ENCODE results near the gene THRB.

GRCh38 chr3:24270204-24270691 is 224.4 kb downstream of the THRB start:
- TF ChIP-seq CTCF (IDR thresholded peaks at IDR 0.05) = no peak
- no peak for TF ChIP-seq REST (IDR thresholded peaks at IDR 0.05; ENCODE audit: low read depth, low read length)
- no peak for TF ChIP-seq EZH2phosphoT487 (IDR thresholded peaks at IDR 0.05; ENCODE audit: borderline replicate concordance, low read depth)
- no peak for TF ChIP-seq TEAD4 (IDR thresholded peaks at IDR 0.05; ENCODE audit: borderline replicate concordance, insufficient read depth)
- no peak for TF ChIP-seq ZBTB33 (IDR thresholded peaks at IDR 0.05; ENCODE audit: borderline replicate concordance, low read depth)
- TF ChIP-seq PBX3 (IDR thresholded peaks at IDR 0.05) = no peak
- TF ChIP-seq JUND (IDR thresholded peaks at IDR 0.05) = no peak
- no peak for TF ChIP-seq USF1 (IDR thresholded peaks at IDR 0.05; ENCODE audit: borderline replicate concordance, low read depth)
- no peak for TF ChIP-seq YY1 (IDR thresholded peaks at IDR 0.05; ENCODE audit: low read depth)
- no peak for TF ChIP-seq MXI1 (IDR thresholded peaks at IDR 0.05; ENCODE audit: low read depth, low read length)
